ENCODE data around the gene MMRN2.

- TF ChIP-seq CTCF (IDR thresholded peaks at IDR 0.05) (no peak), POLR2AphosphoS5 (IDR thresholded peaks at IDR 0.05) (no peak), POLR2A (IDR thresholded peaks at IDR 0.05) (no peak)
These were observed 68.6 kb downstream of the MMRN2 start for GRCh38 chr10:86888585-86889381.

All from upper lobe of left lung (tissue), 4 donors.